ENCODE data around the gene SPANXB1.
"Not testable (repeated sequence)": the region's sequence is repeated elsewhere in the genome, so short reads cannot be mapped to it uniquely, and the experiment has no call there.

SPANXB1 gene, protein sequence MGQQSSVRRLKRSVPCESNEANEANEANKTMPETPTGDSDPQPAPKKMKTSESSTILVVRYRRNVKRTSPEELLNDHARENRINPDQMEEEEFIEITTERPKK

DNA sequence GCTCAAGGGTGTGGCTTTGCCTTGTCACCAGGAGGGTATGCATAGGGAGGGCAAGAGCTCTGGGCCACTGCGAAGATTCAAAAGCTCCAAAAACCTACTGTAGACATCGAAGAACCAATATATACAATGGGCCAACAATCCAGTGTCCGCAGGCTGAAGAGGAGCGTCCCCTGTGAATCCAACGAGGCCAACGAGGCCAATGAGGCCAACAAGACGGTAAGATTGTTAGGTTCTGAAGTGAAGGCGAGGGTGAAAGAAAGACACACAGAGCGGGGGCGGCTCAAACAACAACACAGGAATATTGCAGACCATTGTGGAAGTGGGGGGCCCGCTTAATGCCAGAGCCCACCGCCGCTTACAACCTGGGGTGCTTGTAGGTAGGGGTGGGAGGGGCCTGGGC is at the start of gene SPANXB1:
SPANXB1 (plus strand) TSS at position 27 of the 400 bp plus-strand sequence; CDS start at position 127, 100 bp downstream.
- DNase-seq, result not testable (repeated sequence)

DNA sequence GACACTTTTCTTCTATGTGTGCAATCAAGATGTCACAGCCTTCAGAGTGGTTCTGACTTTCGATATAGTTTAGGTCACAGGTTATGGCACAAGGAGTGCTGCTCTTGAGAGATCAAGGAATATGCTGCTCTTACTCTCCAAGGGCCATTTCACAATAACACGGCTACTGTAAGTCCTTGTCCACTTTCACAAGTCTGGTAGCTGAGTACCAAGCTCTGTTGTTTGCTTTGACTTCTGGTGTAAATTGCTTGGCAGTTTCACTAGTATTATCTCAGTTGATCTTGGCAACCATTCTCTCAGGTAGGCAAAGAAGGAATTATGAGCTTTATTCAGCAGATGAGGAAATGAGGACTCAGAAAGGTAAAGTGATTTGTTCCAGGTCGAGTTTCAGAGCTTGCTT is 35.4 kb upstream of the SPANXB1 start:
- DNase-seq, result no peak

DNA sequence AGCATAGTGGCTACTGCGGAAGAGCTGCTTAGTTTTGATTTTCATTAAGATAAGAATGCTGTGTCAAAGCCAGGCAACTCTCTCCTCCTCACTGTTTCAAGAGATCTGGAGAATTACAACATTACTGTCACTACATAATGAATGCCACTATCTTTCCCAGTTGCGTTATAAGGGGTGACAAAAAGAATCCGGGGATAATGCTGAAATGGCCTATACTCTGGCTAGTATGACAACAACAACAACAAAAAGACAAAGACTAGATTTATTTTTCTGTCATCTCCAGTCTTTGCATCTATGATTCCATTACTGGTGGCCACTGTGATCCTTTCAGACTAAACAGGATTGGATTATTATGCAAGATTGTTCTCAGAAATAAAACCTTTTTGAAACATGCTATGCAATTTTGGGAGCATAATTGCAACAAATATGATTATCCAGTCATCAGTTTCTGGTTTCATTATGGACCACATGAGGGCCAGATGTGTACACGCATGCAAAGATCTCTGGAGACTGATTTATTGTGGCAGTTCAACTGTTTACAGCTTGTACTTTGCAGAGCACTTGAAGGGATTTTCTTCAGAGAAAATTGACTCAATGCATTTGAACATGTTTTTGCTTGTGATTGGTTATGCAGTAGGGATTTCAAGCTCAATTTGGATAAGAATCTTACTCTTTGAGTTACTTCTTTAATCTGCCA is 31.1 kb upstream of the SPANXB1 start:
- no peak for DNase-seq

DNA sequence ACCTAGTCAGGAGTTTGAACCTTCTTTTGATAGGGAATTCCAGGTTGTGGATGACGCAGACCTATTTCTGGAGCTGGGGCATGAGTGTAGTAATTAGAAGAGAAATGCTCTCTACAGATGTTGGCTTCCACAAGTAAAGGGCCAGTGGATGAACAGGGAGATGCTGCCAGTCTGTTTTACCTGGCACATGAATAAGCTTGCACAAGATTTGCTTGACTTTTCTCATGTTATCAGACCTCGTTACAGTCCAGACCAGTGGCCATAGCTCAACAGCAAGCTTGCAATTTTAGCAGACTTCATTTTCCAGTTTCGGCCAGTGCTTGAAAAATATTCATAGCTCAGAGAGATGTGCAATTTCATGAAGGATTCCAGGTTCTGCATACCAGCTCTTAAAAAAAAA is 26.9 kb upstream of the SPANXB1 start:
- no peak for DNase-seq

DNA sequence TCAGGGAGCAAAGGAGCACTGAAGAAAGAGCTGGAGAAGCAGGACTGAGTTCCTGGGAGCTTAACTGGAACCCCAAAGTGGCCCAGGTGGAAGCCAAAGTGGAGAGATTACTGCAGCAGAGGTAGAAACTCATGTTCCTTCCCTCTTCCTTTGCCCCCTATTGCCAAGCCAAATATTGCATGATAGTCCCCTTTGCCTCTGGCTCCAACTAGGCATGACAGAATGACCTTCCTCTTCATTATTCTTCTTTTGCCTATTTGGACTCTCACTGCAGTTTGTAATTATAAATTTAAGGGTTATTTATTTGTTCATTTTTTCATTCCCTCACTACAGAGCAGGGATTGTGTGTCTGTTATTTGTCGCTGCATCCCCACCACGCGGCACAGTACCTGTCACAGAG is 22.1 kb upstream of the SPANXB1 start:
- no peak for DNase-seq

DNA sequence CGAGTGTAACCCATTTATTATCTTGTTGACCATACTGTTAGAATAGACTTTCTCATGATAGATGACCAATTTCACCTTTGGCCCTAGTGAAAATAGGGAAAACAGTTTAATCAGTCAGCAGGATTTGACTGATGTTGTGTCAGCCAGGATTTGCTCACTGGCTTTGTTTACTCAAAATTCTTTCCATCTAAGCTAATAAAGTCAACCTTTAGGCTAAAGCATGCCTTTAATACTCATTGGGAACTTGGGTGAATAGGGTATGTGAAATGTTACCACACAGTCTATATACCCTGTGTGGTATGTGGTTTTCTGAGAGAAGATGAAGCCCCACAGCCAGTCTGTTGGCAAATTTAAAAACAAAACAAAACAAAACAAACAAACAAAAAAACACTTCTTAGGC is 18.7 kb upstream of the SPANXB1 start:
- DNase-seq, result no peak

DNA sequence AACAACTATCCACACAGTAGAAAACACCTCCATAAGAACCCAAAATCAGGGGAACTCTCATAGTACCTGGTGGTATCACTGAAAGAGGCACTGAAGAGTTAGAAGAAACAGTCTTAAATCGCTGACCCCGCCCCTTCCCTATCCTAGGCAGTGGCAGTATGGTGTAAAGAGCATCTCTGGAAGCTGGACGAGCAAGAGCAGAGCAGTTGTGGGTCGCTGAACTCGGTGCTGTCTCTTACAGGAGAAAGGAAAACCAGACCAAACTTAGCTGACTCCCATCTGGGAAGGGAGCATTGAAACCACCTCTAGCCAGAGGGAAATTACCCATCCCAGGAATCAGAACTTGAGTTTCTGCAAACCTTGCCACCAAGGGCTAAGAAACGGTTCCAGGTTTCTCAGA is 2.8 kb downstream of the SPANXB1 start:
- DNase-seq, result not testable (repeated sequence)

DNA sequence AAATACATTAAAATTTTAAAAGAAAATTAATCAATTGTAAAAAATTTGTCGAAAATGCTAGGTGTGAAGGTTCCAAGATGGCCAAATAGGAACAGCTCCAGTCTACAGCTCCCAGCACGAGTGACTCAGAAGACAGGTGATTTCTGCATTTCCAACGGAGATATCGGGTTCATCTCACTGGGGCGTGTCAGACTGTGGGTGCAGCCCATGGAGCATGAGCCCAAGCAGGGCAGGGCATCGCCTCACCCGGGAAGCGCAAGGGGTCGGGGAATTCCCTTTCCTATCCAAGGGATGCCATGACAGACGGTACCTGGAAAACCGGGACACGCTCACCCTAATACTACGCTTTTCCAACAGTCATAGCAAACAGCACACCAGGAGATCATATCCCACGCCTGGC is 41.9 kb downstream of the SPANXB1 start:
- DNase-seq, result not testable (repeated sequence)

DNA sequence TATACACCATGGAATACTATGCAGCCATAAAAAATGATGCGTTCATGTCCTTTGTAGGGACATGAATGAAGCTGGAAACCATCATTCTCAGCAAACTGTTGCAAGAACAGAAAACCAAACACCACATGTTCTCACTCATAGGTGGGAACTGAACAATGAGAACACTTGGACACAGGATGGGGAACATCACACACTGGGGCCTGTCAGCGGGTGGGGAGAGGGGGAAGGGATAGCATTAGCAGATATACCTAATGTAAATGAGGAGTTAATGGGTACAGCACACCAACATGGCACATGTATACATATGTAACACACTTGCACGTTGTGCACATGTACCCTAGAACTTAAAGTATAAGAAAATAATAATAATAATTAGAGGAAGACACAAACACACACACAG is 47.5 kb downstream of the SPANXB1 start:
- not testable (repeated sequence) for DNase-seq

DNA sequence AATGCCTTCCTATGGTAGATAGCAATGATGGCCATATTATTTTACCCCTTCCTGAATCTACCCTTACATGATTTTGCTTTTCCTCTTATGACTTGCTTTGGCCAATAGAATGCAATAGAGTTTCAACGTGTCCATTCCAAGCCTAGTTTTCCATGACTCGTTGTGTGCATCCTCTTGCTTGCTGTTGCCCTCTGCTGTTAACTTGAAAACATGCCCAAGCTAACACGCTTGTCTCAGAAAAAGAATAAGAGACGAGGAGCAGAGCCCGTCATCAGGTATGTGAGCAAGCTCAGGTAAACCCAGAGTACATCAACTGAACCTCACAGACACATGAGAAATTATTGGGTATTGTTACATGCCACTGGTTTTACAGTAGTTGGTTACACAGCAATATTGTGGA is 49.7 kb downstream of the SPANXB1 start:
- not testable (repeated sequence) for DNase-seq

Data from NCI-H69 (cell line).